Skeletal muscle tissue (tissue), 4 donors: ENCODE measurements around the gene ETV6. TPM values are rescaled to one million over a fixed set of nuclear protein-coding genes. Genes with fewer than 3 reads are reported as not detected.

ENCODE experiments used
- H3K27ac ChIP-seq: one replicate; pipeline ENCODE4 v1.7.0; 2013; ENCODE audit warnings: mild to moderate bottlenecking, low read depth, low read length, inconsistent platforms
- H3K27me3 ChIP-seq, 3 donors: one replicate each; pipeline ENCODE4 v1.7.0; 2013; ENCODE audit warnings: low read length in 3 of 3; ENCODE audit not compliant: control insufficient read depth in 3 of 3, insufficient read depth in 3 of 3
- H3K36me3 ChIP-seq, 3 donors: one replicate each; pipeline ENCODE4 v1.7.0; 2013; ENCODE audit warnings: low read length in 3 of 3; ENCODE audit not compliant: control insufficient read depth in 3 of 3, insufficient read depth in 3 of 3
- H3K4me1 ChIP-seq, 3 donors: one replicate each; pipeline ENCODE4 v1.7.0; 2013; ENCODE audit warnings: low read length in 3 of 3, mild to moderate bottlenecking in 3 of 3; ENCODE audit not compliant: control insufficient read depth in 3 of 3, insufficient read depth in 3 of 3
- H3K4me3 ChIP-seq, 3 donors: one replicate each; pipeline ENCODE4 v1.7.0; 2013; ENCODE audit warnings: low read length in 3 of 3
- H3K9ac ChIP-seq, 3 donors: one replicate each; pipeline ENCODE4 v1.7.0; 2013; ENCODE audit warnings: low read length in 3 of 3, mild to moderate bottlenecking in 3 of 3, moderate library complexity in 2 of 3, low read depth in 1 of 3
- H3K9me3 ChIP-seq, 3 donors: one replicate each; pipeline ENCODE4 v1.7.0; 2013; ENCODE audit warnings: low read length in 3 of 3; ENCODE audit not compliant: control insufficient read depth in 3 of 3
- total RNA-seq: library from RNA; depleted of rRNA; stranded (reverse); fragments of >200 nt; gene quantifications from one replicate; pipeline ENCODE4 v1.2.3, GENCODE V29; 2014
- donor health status: Osteomylitis.

Gene ETV6
- total RNA-seq, 1 donor from 2014 or later: 4.2 TPM

DNA sequence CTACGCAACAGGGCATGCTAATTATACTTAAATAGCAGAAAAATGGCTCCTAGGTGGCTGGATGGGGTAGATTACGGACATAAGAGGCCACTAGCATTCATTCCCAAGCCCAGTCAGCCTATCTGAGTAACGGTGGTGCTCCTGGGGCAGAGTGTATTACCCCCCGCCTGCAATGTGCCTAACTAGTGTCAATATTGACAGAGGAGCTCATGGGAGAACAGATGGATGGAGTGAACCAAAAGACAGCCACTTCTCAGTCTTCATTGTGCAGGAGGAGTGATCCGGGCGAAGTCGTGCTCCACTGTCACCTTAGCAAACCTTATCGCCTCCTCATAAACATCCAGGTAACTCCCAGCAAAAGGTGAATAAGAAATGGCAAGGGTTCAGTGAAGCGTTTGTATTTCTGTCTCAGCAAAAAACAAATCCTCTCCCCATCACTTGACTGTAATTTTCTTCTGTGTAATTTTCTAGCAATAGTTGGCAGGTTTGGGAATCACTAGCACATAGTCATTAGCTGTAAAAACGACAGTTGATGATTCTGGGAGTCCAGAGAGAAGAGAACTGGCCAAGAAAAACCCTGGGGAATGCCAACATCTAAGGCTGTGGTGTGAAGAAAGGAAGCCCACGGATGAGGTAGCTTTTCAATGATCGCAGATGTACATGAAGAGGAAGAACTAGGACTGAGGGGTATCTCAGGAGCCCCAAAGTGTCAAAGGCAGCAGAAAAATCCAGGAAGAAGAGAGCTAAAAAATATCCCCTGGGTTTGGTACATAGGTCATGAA, 294.6 kb downstream of the ETV6 start:
- H3K27me3 ChIP-seq: peaks cover 0 to 5% (median 0%) of the 10 kb centered on the region in 3 donors

More for the DNA sequence above, 294.6 kb downstream of the ETV6 start:
- no peak overlapping the region for H3K27ac ChIP-seq
- H3K9me3 ChIP-seq: no peaks in the 10 kb centered on the region
- H3K4me3 ChIP-seq: no peak overlapping the region
- no peak overlapping the region for H3K9ac ChIP-seq
- H3K36me3 ChIP-seq: no peaks in the 10 kb centered on the region
- peaks cover 0 to 2% (median 0%) of the 10 kb centered on the region in 3 donors for H3K4me1 ChIP-seq
